Measurements from ENCODE around the gene CHCHD10.

- no peak for TF ChIP-seq CTCF (IDR thresholded peaks at IDR 0.05; ENCODE audit: low read depth, low read length, missing input control)
- TF ChIP-seq GABPA (IDR thresholded peaks at IDR 0.05 in 1 of 2, conservative IDR thresholded peaks at IDR 0.05 in 1 of 2) = no peak
- TF ChIP-seq YY1 (IDR thresholded peaks at IDR 0.05) = no peak
- no peak for TF ChIP-seq MAX (IDR thresholded peaks at IDR 0.05)
- TF ChIP-seq RXRA (IDR thresholded peaks at IDR 0.05) = no peak
Observed at GRCh38 chr22:23750367-23750713, 17.4 kb downstream of the CHCHD10 start.
